NCI-H1092 treated with DMSO at 0.1 percent for 48 hours (cell line): Measurements from ENCODE around the gene COMMD10.
"Not testable (repeated sequence)": the region's sequence is repeated elsewhere in the genome, so short reads cannot be mapped to it uniquely, and the experiment has no call there.

ENCODE experiments used
- DNase-seq: peaks from one replicate; lab custom pipeline; 2025; lab: John Stamatoyannopoulos, UW

COMMD10 gene

DNA sequence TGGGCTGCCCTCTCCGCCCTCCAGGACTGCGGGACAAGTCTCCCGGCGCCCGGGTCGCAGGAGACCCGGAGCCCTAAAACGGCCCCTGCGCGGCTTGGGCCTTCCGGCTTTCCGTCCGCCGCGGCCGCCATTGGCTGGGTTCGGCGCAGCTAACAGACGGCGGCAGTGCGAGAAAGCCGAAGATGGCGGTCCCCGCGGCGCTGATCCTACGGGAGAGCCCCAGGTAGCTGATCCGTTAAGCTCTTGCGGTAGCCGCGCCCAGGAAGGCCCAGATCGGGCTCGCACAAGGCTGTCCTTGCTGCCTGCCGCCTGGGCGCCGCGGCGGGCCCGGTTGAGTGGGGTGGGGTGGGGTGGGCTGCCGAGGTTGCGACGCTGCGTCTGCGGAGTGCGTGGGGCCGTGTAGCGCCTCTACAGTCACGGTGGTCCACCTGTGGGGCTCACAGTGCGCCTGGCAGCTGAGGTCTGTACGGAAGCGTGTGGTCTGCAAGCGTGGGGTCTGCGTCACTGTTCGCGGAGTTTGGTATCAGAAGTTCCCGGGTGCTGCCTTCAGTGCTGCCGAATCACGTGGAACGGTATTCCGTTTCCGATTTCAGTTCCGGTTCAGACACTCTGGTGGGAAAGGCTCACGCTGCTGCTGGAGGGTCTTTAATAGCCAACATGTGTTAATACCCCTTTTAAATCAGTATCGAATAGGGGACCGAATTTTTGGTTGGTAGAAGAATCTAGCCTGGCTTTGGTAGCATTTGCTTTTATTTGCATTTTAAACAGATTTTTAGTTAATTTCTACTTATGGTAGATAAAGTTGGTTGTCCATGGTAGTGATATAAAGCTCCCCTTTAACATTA lies at the start of gene COMMD10:
Gene COMMD10, plus strand, starts transcription at position 155 of the 845 bp plus-strand sequence.
- DNase-seq = peak; percentile 69

DNA sequence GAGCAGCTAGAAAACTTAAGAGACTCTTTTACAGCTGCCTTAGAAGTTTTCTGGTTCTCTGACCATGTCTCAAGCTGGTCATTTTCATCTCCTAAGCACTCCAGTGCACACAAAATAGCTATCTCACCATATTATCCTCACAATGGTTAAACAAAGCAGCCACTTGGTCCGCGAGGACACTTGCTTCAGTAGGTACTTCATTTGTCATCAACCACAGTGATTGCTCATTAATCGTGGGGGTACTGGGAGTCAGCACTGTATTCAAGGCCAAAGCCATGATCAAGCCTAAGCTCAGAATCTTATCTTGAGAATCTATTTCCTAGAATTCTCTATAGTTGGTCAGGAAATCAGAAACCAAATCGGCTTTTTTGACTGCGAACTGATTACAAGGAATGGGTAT lies 49.7 kb upstream of the COMMD10 start:
- DNase-seq = no peak

DNA sequence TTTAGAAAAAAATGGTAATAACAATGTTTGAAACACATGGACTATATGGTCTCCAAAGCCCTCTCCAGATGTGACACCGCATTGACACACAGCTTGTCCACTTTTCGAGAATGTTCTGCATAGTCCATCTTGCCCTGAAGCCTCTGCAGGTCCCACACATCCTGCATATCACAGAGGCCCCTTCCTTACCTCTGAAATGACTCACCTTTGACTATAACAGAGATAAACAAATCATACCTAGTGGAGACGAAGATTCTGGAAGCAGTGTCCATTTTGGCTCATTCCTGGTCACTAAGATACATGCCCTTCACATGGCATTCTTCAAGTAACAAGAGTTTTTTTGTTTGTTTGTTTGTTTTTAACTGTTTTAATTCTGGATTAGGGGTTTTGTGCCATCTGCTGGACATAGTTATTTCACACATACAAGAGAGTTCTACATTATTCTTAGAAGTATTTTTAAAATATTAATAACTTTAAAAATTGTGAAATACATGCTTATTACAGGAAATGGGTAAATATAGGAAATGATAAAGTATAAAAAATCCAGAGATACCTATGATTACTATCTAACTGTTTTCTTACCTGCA lies 47.5 kb upstream of the COMMD10 start:
- no peak for DNase-seq

DNA sequence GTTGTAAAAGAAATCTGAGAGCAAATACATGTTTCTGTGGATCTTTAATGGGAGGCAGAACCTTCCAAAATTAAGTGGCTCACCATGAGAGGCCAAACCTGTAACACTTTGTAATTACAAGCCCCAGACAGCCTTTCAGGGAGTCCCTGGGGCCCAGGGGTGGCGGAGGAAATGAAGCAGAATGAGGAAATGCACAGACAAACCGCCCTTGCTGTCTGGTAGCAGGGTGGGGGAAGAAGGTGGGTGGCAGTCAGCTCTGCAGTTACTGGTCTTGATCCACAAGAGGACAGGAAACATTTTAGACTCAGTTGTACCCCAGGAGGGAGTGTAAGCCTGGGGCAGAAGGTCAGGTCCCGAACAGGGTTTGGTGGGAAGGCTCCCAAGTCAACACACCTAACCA lies 46.0 kb upstream of the COMMD10 start:
- no peak for DNase-seq

DNA sequence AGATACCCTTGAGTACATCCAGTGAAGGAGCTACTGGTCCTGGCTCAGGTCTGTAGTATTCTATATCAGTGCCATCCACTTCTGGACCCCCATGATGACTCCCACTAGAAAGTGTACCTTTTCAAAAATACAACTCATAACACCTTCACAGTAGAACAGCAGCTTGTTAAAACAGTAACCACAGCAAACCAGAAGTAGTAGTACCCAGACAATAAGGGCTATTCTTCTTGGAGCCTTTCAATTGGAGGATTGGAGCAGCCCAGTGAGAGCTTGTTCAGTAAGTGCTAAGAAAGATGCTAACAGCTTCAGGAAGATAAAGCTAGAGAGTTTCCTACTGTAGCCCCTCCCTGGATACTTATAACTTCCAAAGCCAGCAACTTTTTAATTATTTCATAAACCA lies 42.5 kb upstream of the COMMD10 start:
- no peak for DNase-seq

DNA sequence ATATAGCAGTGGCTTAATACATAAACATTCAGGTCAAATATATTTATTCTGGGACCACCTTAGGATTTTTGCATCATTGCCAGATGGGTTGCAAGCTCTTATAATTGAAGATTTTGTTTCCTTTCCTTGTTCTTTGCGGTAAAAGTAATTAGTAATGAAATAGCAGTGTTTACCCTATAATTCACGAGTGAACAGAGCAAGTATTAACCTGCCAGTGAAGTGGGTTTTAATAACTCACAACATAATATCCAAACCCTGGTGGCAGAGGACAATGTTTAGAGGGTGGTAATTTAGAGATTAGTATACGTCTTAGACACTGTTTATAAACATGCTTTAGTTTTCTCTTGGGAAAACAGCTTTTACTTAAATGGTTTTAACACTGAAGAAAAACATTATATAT lies 40.8 kb upstream of the COMMD10 start:
- DNase-seq = no peak

DNA sequence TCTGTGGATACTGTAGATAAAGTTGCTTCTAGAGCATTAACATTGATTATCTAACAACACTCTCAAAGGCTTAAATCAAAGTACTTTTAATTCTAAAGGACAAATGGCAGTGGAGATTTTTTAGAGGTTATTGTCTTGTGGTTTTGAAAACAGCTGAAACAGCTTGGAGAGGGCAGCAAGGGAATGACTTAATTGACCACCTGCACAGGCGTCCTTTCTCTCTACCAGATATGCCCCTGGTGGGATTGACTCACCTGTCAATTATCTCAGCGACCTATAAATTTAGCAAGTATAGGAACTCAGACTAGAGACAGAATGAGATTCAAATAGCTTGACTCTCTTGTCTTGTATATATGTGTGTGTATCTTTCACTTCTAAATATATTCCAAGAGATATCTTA lies 39.0 kb upstream of the COMMD10 start:
- no peak for DNase-seq

DNA sequence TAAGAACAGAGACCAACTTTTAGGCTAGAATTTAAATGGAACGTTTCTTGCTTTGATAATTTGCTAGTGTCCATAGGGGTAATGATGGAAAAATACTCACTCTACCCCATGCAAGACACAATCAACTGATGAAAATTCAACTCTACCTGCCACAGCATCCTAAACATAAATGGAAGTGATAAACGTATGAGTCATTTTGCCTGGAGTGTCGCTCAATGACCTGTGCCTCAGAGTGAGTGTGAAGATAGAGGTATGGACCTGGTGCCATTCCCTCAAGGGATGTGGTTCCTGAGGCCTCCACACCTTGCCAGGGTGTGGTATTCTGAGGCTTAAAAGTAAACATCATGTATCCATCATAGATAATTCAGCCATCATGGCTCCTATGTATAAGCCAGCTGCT lies 38.6 kb upstream of the COMMD10 start:
- no peak for DNase-seq

DNA sequence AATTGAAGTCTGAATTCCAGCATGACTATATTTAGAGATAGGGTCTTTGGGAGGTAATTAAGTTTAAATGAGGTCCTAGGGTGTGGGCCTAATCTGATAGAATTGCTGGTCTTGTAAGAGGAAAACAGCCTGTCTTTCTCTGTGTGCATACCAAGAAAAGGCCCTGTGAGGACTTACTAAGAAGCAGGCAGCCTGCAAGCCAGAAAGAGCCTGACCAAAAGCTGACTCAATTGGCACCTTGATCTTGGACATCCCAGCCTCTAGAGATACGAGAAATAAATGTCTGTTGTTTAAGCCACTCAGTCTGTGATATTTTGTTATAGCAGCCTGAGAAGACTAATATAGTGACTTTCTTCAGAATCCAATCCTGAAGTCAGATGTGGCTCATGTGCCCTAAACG lies 38.0 kb upstream of the COMMD10 start:
- no peak for DNase-seq

DNA sequence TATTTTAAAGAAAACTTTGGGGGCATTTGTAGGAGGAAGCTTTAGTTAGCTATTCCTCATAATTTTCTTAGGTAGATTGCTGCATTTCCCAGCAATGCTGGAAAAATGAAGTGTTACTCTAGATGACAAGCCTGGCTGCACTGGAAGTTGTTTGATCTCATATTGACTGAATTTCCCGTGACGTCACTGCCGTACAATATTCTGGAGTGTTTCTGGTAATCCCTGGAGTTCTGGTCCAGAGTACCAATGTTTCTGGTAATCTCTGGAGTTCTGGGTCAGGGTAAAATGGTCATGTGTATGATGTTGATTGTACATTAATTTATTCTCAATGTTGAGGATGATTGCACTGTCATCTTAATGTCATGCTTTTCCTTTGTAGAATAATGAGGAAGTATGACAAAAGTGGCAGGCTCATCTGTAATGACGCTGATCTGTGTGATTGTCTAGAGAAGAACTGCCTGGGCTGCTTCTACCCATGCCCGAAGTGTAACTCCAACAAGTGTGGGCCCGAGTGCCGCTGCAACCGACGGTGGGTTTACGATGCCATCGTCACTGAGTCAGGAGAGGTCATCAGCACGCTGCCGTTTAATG lies 26.4 kb upstream of the COMMD10 start:
- no peak for DNase-seq

DNA sequence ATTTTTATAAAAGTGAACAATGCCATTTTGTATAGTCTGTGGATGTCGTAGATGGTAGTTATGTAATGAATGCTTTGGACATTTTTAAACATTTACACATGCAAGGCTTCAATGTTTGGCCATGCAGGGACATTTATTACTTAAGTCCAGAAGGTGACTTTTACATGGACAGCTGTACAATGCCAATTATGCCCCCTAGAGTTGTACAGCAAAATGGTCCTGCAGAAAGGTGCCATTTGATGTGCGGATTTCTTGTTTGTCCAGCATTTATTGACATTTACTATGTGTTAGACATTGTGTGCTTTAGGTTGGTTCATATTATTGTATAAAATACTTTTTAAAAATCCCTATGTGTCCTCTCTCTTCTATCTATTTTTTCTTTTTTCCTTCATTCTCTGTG lies 22.5 kb upstream of the COMMD10 start:
- DNase-seq = no peak

DNA sequence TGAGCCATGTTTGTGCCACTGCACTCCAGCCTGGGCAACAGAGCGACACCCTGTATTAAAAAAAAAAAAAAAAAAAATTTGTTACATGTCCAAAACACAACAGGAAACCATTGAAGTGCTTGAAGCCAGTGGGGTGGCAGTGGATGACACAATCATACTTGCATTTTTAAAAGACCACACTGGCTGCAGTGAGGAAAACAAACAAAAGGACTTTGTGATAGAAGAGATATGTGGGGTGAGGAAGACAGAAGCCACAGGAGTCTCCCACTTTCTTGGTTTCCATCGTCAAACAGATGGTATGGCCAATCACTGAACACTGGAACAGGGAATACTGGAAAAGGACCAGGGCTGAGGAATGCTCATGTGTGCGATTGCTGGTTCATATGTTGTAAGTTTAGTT lies 20.9 kb upstream of the COMMD10 start:
- no peak for DNase-seq

DNA sequence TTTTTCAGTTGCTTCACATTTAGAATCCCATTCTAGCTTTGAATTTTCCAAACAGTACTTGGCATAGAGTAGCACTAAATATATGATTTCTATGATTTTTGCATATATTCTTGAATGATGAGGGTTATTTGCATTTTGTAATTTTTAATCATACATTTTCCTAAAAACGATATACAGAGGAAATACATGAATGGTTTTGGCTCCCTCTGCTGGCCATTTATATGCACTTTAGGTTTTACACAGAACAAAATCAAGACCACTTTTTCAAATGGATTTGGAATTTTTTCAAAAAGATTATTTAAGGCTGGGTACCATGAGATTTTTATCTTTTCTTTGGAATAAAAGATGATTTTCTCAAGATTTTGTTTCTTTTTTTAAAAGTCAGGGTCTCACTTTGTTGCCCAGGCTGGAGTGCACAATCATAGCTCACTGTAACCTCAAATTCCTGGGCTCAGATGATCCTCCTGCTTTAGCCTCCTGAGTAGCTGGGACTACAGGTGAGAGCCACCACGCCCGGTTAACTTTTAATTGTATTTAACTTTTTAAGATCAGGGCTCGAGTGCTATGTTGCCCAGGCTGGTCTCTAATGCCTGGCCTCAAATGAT lies 16.7 kb upstream of the COMMD10 start:
- DNase-seq = peak; percentile 23

DNA sequence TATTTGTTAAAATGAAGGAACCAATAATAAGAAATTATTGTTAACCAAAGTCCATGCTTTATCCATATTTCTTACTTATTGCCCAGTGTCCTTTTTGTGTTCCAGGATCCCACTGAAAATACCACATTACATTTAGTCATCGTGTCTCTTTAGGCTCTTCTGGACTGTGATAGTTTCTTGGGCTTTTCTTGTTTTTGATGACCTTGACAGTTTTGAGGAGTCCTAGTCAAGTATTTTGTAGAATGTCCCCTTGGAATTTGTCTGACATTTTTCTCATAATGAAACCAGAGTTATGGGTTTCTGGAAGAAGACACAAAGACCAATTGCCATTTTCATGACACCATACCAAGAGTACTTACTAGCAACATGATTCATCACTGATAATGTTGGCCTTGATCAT lies 13.6 kb upstream of the COMMD10 start:
- no peak for DNase-seq

DNA sequence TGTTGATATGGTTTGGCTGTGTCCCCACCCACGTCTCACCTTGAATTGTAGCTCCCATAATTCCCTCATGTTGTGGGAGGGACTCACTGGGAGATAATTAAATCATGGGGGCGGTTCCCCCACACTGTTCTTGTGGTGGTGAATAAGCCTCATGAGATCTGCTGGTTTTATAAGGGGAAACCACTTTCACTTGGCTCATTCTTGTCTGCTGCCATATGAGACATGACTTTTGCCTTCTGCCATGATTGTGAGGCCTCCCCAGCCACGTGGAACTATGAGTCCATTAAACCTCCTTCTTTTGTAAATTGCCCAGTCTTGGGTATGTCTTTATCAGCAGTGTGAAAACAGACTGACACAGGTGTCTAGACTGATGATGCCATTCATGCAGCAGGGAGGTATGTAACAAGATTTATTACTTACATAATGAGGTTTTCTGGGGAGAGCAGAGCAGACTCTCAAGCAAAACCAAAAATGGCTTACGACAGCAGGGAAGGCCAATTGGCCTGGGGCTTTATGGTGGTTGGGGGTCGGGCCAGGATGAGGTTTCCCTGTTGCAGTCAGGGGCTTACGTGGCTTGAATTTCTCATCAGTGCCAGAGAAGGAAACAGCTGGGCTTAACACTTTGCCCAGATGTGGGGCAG lies 9.5 kb upstream of the COMMD10 start:
- no peak for DNase-seq

DNA sequence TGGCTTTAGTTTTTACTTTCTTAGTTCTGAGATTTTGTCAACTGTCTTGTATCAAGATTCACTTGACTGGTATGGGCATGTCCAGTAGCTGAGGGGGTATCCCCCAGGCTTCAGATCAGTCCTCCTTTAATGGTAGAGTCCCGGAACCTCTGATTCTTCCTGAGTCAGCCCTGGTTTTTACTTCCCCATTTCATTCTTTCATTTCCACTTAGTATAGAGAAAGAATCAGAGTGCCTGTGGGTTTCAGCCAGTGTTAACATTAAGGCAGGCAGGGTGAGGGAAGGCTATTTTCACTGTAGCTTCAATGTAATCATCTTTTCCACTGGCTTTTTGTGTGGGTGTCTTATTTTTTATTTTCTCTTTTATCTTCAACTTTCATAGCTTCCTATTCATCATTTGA lies 8.3 kb upstream of the COMMD10 start:
- DNase-seq = no peak

DNA sequence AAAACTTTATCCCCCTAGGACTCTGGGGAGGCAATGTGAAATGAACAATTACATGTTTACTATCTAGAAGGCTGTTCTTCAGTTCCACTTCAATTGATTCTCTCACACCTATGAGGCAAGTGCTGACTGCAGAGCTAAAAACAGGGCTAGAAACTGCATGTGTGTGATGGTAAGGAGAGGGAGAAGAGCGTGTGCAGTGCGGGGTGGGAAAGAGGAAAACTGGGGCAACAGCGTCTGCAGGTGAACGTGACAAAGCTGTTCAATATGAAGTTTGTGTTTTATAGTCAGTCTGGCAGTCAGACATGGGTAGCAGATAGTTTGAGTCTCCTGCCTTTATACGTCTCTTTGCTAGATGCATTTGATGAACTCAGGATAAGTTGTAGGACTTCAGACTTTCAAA lies 6.6 kb upstream of the COMMD10 start:
- no peak for DNase-seq

DNA sequence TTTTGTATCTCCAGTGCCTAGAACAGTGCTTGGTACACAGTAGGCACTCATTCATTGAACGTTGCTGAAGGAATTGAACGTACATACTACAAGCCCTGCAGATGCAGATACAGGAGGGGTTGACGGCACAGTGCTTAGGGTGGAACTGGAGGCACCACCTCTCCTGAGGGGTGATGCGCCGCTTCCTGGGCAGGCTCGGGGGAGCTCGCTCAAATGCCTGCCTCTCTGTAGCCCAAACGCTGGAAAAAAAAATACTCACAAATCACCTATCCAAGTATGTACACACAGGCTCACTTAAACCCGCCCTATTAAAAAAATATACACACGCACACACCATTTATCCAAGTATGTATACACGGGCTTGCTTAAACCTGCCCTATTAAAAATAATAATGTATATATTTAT lies 536 bp upstream of the COMMD10 start:
- no peak for DNase-seq

DNA sequence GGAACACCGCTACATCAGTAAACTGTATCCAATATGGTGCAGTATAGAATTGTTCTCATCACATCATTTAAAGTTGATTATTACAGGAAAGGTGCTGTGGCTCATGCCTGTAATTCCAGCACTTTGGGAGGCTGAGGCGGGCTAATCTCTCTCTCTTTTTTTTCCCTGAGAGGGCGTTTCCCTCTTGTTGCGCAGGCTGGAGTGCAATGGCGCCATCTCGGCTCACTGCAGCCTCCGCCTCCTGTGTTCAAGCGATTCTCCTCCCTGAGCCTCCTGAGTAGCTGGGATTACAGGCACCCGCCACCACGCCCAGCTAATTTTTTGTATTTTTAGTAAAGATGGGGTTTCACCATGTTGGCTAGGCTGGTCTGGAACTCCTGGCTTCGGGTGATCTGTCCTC lies 1.5 kb downstream of the COMMD10 start:
- DNase-seq = not testable (repeated sequence)

DNA sequence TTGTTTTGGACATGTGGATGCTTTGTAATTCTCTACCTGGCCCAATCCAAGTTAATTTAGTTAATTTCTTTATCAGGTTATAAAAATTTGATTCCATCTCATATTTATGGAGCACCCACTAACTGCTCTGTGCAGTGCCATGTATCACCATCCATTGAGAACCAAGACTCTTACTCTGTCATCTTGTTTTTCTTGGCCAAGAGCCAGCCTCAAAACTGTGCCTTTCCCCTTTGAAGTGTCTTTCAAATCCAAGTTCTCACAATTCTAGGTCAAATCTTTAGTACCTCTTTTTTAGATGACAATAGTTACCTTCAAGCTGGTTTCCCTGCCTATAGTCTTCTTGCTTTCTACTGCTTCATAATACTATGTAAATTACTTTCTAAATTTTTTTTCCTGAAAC lies 3.2 kb downstream of the COMMD10 start:
- no peak for DNase-seq

DNA sequence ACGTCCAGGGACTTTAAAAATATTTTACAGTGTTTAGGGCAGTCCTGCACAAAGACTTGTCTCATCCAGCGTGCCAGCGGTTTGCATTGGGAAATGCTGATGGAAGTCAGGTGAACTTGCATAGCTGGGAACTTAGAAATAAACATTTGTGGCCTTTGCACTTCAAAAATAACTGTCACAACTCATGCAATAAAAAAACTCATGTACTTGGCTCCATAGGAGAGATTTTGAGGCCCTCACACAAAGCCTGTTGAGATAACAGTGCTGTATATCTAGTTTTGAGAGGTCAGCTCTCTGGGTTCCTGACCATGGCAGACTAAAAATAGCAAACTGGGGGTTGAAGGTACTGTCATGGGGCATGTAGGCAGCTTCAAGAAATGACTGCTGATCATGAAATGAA lies 5.5 kb downstream of the COMMD10 start:
- no peak for DNase-seq

DNA sequence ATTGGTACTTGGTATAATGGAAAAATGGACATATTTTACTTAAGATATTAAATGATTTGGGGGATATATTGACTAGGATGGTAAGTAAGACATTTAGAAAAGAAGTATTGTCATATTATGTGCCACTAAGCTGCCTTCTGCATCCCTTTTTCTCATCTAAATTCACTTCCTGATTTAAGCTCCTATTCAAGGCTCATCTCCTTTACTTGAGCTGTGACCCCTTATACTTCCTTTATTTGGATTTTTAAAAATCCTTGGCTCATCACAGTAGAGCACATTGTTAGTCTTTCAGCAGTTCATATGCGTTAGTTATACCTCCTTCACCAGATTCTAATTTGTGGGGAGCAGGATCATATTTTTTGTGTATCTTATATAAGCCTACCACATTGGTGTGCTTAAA lies 6.6 kb downstream of the COMMD10 start:
- DNase-seq = no peak

DNA sequence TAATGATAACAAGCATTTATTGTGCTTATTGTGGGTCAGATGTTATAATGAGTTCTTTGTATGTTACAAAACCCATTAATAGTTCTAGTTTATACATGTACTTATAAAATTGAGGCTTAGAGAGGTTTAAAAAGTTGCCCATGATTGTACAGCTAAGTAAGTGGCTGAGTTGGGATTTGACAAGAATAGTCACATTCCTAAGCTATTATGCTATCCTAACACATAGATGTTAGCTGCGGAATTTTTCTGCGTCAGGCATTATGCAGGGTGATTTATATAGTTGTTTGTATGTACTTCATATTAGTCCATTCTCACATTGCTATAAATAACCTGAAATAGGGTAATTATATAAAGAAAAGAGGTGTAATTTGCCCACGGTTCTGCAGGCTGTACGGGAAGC lies 12.5 kb downstream of the COMMD10 start:
- no peak for DNase-seq
